ENCODE measurements around the gene PALD1.

PALD1 gene

GRCh38 chr10:70551466-70551865, 72.9 kb downstream of the PALD1 start:
- POLR2A ChIA-PET: interaction anchor here (0.9 kb wide), 1 partner anchor 177 kb away, joined by 3 read pairs; no protein-coding TSS in a partner anchor
- TF ChIP-seq BHLHE40 (IDR thresholded peaks at IDR 0.05; ENCODE audit: borderline replicate concordance): no peak
- TF ChIP-seq ZNF384 (IDR thresholded peaks at IDR 0.05): no peak
- no peak for TF ChIP-seq LEF1 (IDR thresholded peaks at IDR 0.05; ENCODE audit: borderline replicate concordance)
- no peak for TF ChIP-seq NFRKB (IDR thresholded peaks at IDR 0.05)
- no peak for TF ChIP-seq L3MBTL2 (conservative IDR thresholded peaks at IDR 0.05)
- no peak for TF ChIP-seq SUZ12 (IDR thresholded peaks at IDR 0.05)
- no peak for DNase-seq (ENCODE audit: extremely low spot score)

GRCh38 chr10:70551971-70552422, 73.4 kb downstream of the PALD1 start:
- ChIA-PET CTCF (interaction anchor here (1.0 kb wide), 1 partner anchor 203 kb away, joined by 3 read pairs; no protein-coding TSS in a partner anchor), POLR2A (no interaction called here)
- DNase-seq (ENCODE audit: extremely low spot score): no peak
- TF ChIP-seq BHLHE40 (IDR thresholded peaks at IDR 0.05; ENCODE audit: borderline replicate concordance) (no peak), CTBP1 (IDR thresholded peaks at IDR 0.05; ENCODE audit: borderline replicate concordance) (no peak), ELF4 (IDR thresholded peaks at IDR 0.05) (no peak), PKNOX1 (IDR thresholded peaks at IDR 0.05) (no peak), FOXM1 (IDR thresholded peaks at IDR 0.05; ENCODE audit: borderline replicate concordance) (no peak), TARDBP (IDR thresholded peaks at IDR 0.05) (no peak)

More at GRCh38 chr10:70551466-70551865, 72.9 kb downstream of the PALD1 start:
- CTCF ChIA-PET: interaction anchor here (0.6 to 1.0 kb wide), 2 partner anchors 55 to 204 kb away, joined by 3 to 4 read pairs; no protein-coding TSS in a partner anchor

GRCh38 chr10:70552586-70552985, 74.0 kb downstream of the PALD1 start:
- no peak for DNase-seq (ENCODE audit: extremely low spot score)
- TF ChIP-seq SUZ12 (IDR thresholded peaks at IDR 0.05) (no peak), ELF4 (IDR thresholded peaks at IDR 0.05) (no peak), FOXM1 (IDR thresholded peaks at IDR 0.05; ENCODE audit: borderline replicate concordance) (no peak), CTBP1 (IDR thresholded peaks at IDR 0.05; ENCODE audit: borderline replicate concordance) (no peak), ZNF384 (IDR thresholded peaks at IDR 0.05) (no peak), BHLHE40 (IDR thresholded peaks at IDR 0.05; ENCODE audit: borderline replicate concordance) (no peak), ARNT (IDR thresholded peaks at IDR 0.05) (no peak), SP1 (IDR thresholded peaks at IDR 0.05) (no peak), FOXA1 (IDR thresholded peaks at IDR 0.05) (no peak), TARDBP (IDR thresholded peaks at IDR 0.05) (no peak), FOXK2 (IDR thresholded peaks at IDR 0.05) (no peak), LEF1 (IDR thresholded peaks at IDR 0.05; ENCODE audit: borderline replicate concordance) (no peak), NFRKB (IDR thresholded peaks at IDR 0.05) (no peak), PKNOX1 (IDR thresholded peaks at IDR 0.05) (no peak), HDGF (IDR thresholded peaks at IDR 0.05; ENCODE audit: borderline replicate concordance) (no peak), L3MBTL2 (conservative IDR thresholded peaks at IDR 0.05) (no peak)
- ChIA-PET CTCF (no interaction called here), POLR2A (no interaction called here)

GRCh38 chr10:70555371-70555770, 76.8 kb downstream of the PALD1 start:
- no peak for DNase-seq (ENCODE audit: extremely low spot score)
- ChIA-PET POLR2A (no interaction called here), CTCF (interaction anchor here (0.5 kb wide), 2 partner anchors 57 to 197 kb away, joined by 3 read pairs; no protein-coding TSS in a partner anchor)
- TF ChIP-seq FOXM1 (IDR thresholded peaks at IDR 0.05; ENCODE audit: borderline replicate concordance) (no peak), PKNOX1 (IDR thresholded peaks at IDR 0.05) (no peak), HDGF (IDR thresholded peaks at IDR 0.05; ENCODE audit: borderline replicate concordance) (no peak), CTBP1 (IDR thresholded peaks at IDR 0.05; ENCODE audit: borderline replicate concordance) (no peak), ARNT (IDR thresholded peaks at IDR 0.05) (no peak), LEF1 (IDR thresholded peaks at IDR 0.05; ENCODE audit: borderline replicate concordance) (no peak), TARDBP (IDR thresholded peaks at IDR 0.05) (no peak)

GRCh38 chr10:70557086-70557845, 78.7 kb downstream of the PALD1 start:
- no peak for DNase-seq (ENCODE audit: extremely low spot score)
- no peak for TF ChIP-seq BHLHE40 (IDR thresholded peaks at IDR 0.05; ENCODE audit: borderline replicate concordance)
- no peak for TF ChIP-seq FOXA1 (IDR thresholded peaks at IDR 0.05)
- TF ChIP-seq ZNF384 (IDR thresholded peaks at IDR 0.05): no peak
- TF ChIP-seq L3MBTL2 (conservative IDR thresholded peaks at IDR 0.05): no peak
- TF ChIP-seq FOXM1 (IDR thresholded peaks at IDR 0.05; ENCODE audit: borderline replicate concordance): no peak
- no peak for TF ChIP-seq ELF4 (IDR thresholded peaks at IDR 0.05)
- TF ChIP-seq PKNOX1 (IDR thresholded peaks at IDR 0.05): no peak
- TF ChIP-seq CTBP1 (IDR thresholded peaks at IDR 0.05; ENCODE audit: borderline replicate concordance): no peak
- TF ChIP-seq SUZ12 (IDR thresholded peaks at IDR 0.05): no peak
- TF ChIP-seq FOXK2 (IDR thresholded peaks at IDR 0.05): no peak
- TF ChIP-seq LEF1 (IDR thresholded peaks at IDR 0.05; ENCODE audit: borderline replicate concordance): no peak
- no peak for TF ChIP-seq ARNT (IDR thresholded peaks at IDR 0.05)
- CTCF ChIA-PET: no interaction called here
- POLR2A ChIA-PET: no interaction called here

Measured in HEK293T (cell line).